IPS-15b (cell line): ENCODE data around the gene GHR.

ENCODE experiments used
- H3K27me3 ChIP-seq: one replicate; pipeline ENCODE4 v1.6.1; 2013; ENCODE audit warnings: low read length; ENCODE audit not compliant: control insufficient read depth, insufficient read depth
- H3K36me3 ChIP-seq: one replicate; pipeline ENCODE4 v1.6.1; 2013; ENCODE audit warnings: low read length; ENCODE audit not compliant: control insufficient read depth, insufficient read depth
- H3K4me1 ChIP-seq: one replicate; pipeline ENCODE4 v1.6.1; 2013; ENCODE audit warnings: mild to moderate bottlenecking, low read length; ENCODE audit not compliant: control insufficient read depth, insufficient read depth
- H3K4me3 ChIP-seq: one replicate; pipeline ENCODE4 v1.5.1; 2013; ENCODE audit warnings: low read depth, low read length
- H3K9ac ChIP-seq: one replicate; pipeline ENCODE4 v1.6.1; 2013; ENCODE audit warnings: low read depth, mild to moderate bottlenecking, low read length
- H3K9me3 ChIP-seq: one replicate; pipeline ENCODE4 v1.6.1; 2013; ENCODE audit warnings: mild to moderate bottlenecking, low read length; ENCODE audit not compliant: control insufficient read depth, insufficient read depth

The GHR gene

DNA sequence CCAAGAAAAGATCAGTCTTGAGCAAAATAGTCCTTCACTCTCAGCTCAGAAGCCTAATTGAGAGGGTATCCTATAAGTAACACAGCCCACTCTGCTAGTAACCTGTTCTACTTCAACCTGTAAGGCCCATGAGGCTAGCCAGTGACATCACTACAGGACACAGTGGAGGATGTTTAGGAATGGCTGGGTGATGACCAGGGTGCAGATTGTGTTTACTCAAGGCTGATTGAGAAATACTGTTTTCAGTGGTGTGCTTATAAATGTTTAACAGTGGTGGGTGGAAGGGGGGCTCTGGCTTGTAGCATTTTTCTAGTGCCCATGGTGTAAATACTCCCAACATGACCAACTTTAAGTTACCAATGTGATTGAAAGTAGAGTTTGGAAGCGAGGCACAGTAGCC lies 173.6 kb downstream of the GHR start:
- Histone ChIP-seq H3K4me3 (no peak overlapping the region), H3K9me3 (no peaks in the 10 kb centered on the region), H3K36me3 (no peaks in the 10 kb centered on the region), H3K4me1 (no peaks in the 10 kb centered on the region), H3K9ac (no peak overlapping the region), H3K27me3 (no peaks in the 10 kb centered on the region)

DNA sequence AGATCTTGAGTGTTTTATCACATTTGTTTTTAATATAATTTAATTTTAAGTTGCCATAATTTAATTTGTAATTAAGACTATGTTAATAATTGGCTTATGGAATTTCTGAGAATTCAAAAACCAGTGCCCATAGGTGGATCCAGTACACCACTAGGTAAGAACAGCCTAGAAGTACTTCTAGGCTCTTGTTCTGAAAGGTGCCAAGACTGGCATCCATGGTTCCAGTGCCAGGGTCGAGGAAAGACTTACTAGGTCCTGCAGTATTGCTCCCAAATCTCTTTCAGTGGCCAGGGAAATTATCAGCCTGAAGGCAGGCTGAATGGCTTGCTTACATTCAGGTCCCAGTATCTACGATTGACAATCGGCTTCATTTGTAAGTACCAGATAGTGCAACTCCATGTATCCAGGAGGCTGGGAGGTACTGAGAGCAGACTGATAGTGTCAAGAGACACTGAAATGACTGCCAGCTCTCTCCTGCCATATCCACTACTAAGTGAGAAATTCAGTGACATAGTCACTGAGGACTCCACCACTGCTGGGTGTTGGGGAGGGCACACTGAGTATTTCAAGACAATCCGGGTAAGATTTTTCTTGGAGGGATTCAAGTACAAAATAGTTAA lies 174.2 kb downstream of the GHR start:
- H3K27me3 ChIP-seq: no peaks in the 10 kb centered on the region
- no peak overlapping the region for H3K9ac ChIP-seq
- no peak overlapping the region for H3K4me3 ChIP-seq
- no peaks in the 10 kb centered on the region for H3K4me1 ChIP-seq
- H3K9me3 ChIP-seq: no peaks in the 10 kb centered on the region
- no peaks in the 10 kb centered on the region for H3K36me3 ChIP-seq

DNA sequence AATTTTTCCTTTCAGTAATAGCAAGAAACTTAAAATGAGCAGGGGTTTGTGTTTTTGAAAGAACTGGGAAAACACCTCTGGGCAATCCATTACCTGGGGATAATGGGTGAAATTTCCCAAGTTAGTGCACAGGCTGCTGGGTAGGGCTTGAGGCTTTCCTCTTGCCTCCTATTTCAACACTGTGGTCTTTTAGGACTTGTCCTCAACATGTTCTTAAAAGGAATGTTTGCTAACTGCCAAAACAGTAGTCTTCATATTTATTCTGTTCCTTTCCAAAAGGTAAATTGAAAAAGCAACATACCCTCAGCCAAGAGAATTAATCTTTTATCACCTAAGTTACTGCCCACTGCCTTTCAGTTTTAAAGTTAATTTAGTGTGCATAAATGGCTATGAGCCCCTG lies 175.1 kb downstream of the GHR start:
- Histone ChIP-seq H3K9ac (no peak overlapping the region), H3K27me3 (no peaks in the 10 kb centered on the region), H3K4me3 (no peak overlapping the region), H3K9me3 (no peaks in the 10 kb centered on the region), H3K36me3 (no peaks in the 10 kb centered on the region), H3K4me1 (no peaks in the 10 kb centered on the region)

DNA sequence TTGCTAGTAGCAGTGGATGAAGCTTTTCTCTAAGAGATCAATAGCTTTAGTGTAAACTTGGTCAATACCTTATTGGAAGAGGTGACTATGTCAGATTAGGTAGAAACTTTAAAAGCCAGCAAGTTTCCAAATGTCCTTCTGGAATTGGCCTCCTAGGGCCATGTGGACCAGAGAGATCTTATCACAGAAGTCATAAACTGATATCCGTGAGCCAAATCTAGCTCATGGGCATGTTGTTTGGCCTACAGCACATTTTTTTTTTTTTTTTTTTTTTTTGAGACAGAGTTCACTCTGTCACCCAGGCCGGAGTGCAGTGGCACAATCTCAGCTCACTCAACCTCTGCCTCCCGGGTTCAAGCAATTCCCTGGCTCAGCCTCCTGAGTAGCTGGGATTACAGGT lies 175.9 kb downstream of the GHR start:
- Histone ChIP-seq H3K4me3 (no peak overlapping the region), H3K4me1 (no peaks in the 10 kb centered on the region), H3K36me3 (no peaks in the 10 kb centered on the region), H3K9me3 (no peaks in the 10 kb centered on the region), H3K27me3 (no peaks in the 10 kb centered on the region), H3K9ac (no peak overlapping the region)

DNA sequence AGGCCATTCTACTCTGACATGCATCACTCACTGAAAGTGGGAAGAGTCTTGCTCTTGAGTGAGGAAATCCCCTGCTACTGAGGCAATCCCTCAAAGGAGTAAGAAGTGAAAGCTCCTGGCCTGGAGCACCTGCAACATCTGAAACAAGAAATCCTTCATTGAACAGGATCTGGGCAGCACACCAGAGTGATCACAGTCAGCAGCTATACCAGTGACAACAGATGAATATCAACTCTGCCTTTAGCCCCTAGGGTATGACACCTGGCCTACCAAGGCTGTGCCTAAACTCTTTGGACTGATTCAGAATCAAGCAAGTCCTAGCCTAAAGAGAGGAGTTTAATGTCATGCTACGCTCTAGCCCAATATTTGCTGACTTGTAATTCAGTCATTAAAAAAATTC lies 177.2 kb downstream of the GHR start:
- H3K9ac ChIP-seq: no peak overlapping the region
- H3K9me3 ChIP-seq: no peaks in the 10 kb centered on the region
- H3K27me3 ChIP-seq: no peaks in the 10 kb centered on the region
- no peaks in the 10 kb centered on the region for H3K4me1 ChIP-seq
- no peaks in the 10 kb centered on the region for H3K36me3 ChIP-seq
- H3K4me3 ChIP-seq: no peak overlapping the region

DNA sequence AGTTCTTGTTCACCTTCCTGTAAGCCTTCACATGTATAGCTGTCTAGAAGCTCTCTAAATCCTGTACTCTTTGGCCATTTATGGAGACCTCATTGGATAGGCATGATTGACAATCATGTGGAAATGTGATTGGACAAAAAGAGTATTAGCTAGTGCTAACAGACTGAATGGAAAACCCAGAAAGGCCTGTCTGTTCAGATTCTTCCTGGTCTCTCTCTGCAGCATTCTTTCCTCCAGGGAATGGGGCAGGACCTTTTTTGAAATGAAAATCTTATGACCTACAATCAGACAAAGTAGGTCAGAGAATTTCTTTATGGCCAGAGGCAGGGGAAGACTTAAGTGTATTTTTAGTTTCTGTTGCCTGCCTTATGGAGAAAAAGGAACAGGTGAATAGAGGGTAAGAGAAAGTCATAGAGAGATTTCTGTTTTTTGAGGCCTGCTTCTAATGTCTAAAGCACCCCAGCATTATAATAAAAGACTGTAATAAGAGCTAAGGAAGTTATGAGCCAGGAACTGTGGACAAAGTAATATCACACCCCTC lies 181.0 kb downstream of the GHR start:
- no peaks in the 10 kb centered on the region for H3K9me3 ChIP-seq
- no peaks in the 10 kb centered on the region for H3K4me1 ChIP-seq
- no peak overlapping the region for H3K9ac ChIP-seq
- H3K27me3 ChIP-seq: no peaks in the 10 kb centered on the region
- no peaks in the 10 kb centered on the region for H3K36me3 ChIP-seq
- H3K4me3 ChIP-seq: no peak overlapping the region

DNA sequence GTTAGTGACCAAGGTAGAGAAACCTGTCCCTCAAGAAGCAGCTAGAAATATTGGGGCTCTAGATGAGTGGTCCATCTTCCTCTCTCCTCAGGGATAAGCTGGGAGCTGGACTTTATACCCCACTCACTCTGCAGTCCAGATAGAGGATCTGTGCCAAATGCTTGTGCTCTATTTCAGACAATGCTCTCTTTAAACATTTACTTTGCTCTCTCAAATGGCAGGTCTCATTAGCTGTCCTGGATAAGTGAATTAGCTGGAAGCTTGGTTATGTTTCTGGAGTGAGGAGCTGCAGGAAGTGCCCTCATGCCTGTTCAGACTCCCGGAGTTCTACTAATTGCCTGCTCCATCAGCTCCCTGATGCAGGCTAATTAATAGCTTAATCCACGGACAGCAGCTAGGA lies 182.3 kb downstream of the GHR start:
- H3K4me3 ChIP-seq: no peak overlapping the region
- H3K4me1 ChIP-seq: no peaks in the 10 kb centered on the region
- no peaks in the 10 kb centered on the region for H3K36me3 ChIP-seq
- no peaks in the 10 kb centered on the region for H3K9me3 ChIP-seq
- no peaks in the 10 kb centered on the region for H3K27me3 ChIP-seq
- no peak overlapping the region for H3K9ac ChIP-seq

DNA sequence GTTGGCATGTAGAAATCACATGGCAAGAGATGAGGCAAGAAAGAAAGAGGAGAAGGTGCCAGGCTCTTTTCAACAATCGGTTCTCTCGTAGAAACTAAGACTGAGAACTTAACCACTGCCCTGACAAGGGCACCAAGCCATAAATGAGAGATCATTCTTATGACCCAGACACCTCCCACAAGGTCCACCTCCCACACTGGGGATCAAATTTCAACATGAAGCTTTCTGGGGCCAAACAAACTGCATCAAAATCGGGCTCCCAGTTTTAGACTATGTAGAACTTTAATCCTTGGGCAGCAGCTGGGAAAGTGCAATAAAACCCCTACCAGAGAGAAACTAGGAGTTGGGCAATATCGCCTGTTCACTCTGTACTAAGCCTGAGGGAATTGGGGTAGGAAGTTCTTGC lies 183.2 kb downstream of the GHR start:
- Histone ChIP-seq H3K27me3 (no peaks in the 10 kb centered on the region), H3K36me3 (no peaks in the 10 kb centered on the region), H3K4me3 (no peak overlapping the region), H3K9ac (no peak overlapping the region), H3K9me3 (no peaks in the 10 kb centered on the region), H3K4me1 (no peaks in the 10 kb centered on the region)

DNA sequence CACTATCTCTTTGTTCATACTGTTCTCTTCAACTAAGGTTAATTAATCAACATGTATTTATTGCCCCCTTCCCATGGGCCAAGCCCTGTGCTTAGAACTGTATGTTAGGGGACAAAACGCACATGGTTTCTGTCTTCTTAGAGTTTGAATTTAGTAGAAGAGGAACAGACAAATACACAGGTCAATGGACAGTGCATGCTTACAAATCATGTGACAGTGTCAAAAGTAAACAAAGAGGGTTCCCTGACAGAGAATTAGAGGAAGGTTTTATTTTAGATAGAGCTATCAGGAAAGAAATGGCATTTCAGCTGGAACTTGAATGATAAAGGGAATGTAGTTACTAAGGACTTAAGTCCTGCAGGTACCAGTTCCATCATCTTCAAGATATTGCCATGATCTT lies 188.2 kb downstream of the GHR start:
- Histone ChIP-seq H3K36me3 (no peaks in the 10 kb centered on the region), H3K4me3 (no peak overlapping the region), H3K4me1 (no peaks in the 10 kb centered on the region), H3K27me3 (no peaks in the 10 kb centered on the region), H3K9me3 (no peaks in the 10 kb centered on the region), H3K9ac (no peak overlapping the region)

DNA sequence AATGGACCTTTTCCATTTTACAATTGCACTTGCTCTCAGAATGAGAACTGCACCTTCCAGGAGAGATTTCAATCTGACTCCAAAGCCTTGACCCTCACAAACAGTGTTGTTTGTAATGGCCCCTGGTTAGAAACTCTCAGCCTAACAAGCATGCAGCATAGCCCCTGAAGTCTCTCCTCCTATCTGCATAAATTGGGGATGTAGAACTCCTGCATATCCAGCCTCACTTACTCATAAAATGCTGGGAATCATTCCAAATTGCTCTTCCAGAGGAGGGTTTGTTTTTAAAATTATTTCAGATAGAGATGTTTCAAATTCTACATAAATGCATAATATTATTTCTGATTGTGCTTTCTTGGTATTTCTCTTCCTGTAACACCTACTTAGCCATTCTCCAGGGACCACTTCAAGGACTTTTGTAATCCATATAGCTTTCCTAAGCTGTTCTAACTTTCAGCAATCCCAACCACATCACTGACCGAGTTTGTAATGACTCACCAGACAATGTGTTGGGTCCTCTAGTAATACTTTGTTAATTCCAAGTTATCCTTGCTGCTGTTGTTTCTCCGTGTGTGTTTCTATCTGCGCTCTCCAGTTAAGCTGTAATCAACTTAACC lies 189.6 kb downstream of the GHR start:
- Histone ChIP-seq H3K4me1 (no peaks in the 10 kb centered on the region), H3K9ac (no peak overlapping the region), H3K36me3 (no peaks in the 10 kb centered on the region), H3K9me3 (no peaks in the 10 kb centered on the region), H3K4me3 (no peak overlapping the region), H3K27me3 (no peaks in the 10 kb centered on the region)

DNA sequence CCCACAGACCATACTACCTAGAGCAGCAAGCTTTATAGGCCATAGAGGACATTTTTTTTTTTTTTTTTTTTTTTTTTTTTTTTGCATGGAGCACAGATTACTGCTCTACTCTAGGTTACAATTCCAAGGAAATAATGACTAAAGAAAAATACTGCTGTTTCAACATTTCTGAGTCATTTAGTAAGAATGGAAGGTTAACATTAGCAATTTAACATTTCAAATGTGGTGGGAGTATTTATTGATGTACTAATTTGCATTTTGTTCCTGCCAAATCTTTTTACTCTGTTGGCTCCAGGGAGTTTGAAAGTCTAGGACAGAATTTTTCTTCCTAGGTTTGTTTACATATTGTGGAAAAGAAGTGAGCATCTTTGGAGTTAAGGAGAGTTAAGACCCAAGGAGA lies 191.3 kb downstream of the GHR start:
- Histone ChIP-seq H3K36me3 (no peaks in the 10 kb centered on the region), H3K9me3 (no peaks in the 10 kb centered on the region), H3K9ac (no peak overlapping the region), H3K4me1 (no peaks in the 10 kb centered on the region), H3K27me3 (no peaks in the 10 kb centered on the region), H3K4me3 (no peak overlapping the region)

DNA sequence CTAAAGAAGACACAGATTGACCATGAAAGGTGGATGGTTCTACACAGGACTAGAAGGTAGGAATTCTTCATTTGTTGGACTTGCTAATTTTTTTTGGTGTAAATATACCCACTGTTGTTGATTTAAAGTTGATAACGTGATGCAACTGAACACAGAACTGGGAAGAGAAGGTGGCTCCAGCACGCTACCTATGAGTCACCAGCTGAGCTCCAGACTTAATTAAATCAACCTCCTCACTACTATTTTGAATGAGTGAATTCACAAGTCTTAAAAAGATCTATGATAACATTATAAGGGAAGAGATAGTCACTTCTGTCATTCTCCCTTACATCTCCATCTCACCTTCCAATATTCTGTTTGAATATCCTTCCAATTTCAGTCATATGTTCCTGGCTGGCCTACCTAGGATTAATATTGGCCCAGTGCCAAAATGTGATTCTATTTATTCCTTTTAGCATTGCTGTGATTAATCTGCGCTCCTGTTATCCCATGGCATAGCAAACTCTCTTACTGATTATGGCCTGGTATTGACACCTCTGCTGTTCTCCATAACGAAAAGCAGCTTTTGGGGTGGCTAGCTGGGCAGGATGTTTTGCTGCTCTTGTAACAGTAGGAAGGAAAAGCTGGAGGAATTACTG lies 197.5 kb downstream of the GHR start:
- H3K4me1 ChIP-seq: no peaks in the 10 kb centered on the region
- no peaks in the 10 kb centered on the region for H3K27me3 ChIP-seq
- H3K9ac ChIP-seq: no peak overlapping the region
- H3K9me3 ChIP-seq: no peaks in the 10 kb centered on the region
- H3K4me3 ChIP-seq: no peak overlapping the region
- no peaks in the 10 kb centered on the region for H3K36me3 ChIP-seq
